ENCODE measurements around the gene GLIS2. TPM values are rescaled to one million over a fixed set of nuclear protein-coding genes. Genes with fewer than 3 reads are reported as not detected.
A peak's percentile ranks its signal among the peaks of the same experiment; 100 is the strongest.
"Not testable (repeated sequence)": the region's sequence is repeated elsewhere in the genome, so short reads cannot be mapped to it uniquely, and the experiment has no call there.

The GLIS2 gene
- total RNA-seq, 1 donor = 3.3 TPM

DNA sequence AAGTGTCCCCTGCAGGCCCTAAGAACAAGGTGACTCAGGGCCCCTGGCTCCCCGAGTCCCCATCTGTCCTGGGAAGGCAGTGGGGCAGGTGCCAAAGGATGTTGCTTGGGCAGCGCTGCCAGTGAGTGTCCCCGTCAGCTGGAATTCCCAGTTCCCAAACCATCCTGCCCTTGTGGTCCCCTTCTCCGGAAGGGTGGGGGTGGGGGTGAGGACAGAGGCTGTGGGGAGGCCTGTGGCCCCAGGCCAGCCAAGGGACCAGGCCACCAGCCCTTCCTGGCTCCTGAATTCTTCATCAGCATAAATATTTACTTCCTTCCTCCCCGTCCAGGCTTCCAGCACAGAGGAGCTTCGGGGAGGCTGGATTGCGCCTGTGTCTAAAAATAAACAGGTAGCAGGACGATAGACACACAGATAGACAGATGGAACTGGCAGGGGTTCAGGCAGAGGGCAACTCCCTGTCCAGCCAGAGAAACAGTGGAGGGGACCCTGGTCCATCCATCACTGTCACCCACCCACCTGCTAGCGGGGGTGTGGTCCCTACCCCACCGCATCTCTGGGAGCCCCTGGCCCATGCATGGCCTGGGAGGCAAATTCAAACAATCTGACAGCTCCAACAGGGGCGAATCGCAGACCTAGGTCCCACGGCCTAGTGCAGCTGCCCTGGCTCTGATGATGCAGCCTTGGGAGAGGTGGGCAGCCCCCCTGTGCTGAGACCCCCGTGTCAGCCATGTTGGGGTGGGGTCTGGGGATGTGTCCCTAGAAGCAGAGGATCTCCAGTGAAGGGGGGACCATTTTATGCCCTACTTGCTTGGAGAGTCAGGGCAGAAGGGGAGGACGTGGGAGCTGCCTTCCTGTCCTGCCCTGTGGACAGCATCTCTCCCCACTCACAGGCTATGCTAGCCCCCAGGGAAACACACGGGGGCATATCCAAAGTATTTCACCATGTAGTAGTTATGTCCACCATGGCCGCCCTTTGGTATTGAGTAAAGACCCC lies 13.2 kb downstream of the GLIS2 start:
- no peak for DNase-seq (ENCODE audit: low read depth)
- H3K4me3 ChIP-seq (ENCODE audit: low read depth, low read length) = no peak overlapping the region
- TF ChIP-seq, protein P1, sequence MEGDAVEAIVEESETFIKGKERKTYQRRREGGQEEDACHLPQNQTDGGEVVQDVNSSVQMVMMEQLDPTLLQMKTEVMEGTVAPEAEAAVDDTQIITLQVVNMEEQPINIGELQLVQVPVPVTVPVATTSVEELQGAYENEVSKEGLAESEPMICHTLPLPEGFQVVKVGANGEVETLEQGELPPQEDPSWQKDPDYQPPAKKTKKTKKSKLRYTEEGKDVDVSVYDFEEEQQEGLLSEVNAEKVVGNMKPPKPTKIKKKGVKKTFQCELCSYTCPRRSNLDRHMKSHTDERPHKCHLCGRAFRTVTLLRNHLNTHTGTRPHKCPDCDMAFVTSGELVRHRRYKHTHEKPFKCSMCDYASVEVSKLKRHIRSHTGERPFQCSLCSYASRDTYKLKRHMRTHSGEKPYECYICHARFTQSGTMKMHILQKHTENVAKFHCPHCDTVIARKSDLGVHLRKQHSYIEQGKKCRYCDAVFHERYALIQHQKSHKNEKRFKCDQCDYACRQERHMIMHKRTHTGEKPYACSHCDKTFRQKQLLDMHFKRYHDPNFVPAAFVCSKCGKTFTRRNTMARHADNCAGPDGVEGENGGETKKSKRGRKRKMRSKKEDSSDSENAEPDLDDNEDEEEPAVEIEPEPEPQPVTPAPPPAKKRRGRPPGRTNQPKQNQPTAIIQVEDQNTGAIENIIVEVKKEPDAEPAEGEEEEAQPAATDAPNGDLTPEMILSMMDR (IDR thresholded peaks at IDR 0.05; ENCODE audit: insufficient read depth, low read length) = no peak

DNA sequence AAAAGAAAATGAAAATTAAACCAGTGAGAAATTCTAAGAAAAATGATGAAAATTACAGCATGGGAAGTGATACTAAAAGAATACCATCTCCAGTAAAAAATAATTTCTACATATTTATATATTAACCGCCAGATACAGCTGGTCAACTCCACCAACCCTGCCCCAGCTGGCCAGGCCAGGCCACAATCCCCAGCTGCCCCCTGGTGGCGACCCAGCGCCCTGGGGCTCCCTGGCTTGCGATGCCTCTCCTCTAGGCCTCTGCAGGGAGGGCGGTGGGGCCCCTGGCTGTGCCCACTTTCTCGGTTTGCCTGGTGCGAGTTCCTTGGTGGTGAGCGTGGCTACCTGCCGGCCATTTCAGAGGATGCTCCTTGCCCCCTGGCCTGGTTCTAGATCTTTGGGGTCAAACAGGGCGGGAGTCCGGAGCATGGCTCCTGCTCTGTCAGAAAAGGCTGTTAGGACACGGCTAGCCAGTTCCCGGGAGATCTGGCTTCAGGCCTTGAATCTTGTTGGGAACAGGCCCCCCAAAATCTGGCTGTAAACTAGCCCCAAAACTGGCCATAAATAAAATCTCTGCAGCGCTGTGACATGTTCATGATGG lies 14.5 kb downstream of the GLIS2 start:
- TF ChIP-seq, protein P1 (IDR thresholded peaks at IDR 0.05; ENCODE audit: insufficient read depth, low read length) = peak; percentile 98
- DNase-seq (ENCODE audit: low read depth) = peak; percentile 71

DNA sequence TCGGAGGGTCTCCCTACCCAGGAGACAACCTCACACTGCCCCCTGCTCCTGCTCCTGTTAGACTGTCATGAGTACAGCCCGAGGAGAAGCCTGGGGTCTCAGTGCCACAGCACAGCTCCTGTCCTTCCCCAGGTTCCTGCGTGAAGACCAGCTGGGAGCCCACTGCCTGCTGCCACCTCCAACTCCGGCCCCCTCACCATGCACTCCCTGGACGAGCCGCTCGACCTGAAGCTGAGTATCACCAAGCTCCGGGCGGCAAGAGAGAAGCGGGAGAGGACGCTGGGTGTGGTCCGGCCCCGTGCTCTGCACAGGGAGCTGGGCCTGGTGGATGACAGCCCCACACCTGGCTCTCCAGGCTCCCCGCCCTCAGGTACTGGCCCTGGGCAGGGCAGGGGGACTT lies 16.2 kb downstream of the GLIS2 start:
- DNase-seq (ENCODE audit: low read depth) = no peak
- TF ChIP-seq, protein P1 (IDR thresholded peaks at IDR 0.05; ENCODE audit: insufficient read depth, low read length) = no peak
- H3K4me3 ChIP-seq (ENCODE audit: low read depth, low read length) = no peak overlapping the region

More for the DNA sequence above, 14.5 kb downstream of the GLIS2 start:
- no peak overlapping the region for H3K4me3 ChIP-seq (ENCODE audit: low read depth, low read length)

DNA sequence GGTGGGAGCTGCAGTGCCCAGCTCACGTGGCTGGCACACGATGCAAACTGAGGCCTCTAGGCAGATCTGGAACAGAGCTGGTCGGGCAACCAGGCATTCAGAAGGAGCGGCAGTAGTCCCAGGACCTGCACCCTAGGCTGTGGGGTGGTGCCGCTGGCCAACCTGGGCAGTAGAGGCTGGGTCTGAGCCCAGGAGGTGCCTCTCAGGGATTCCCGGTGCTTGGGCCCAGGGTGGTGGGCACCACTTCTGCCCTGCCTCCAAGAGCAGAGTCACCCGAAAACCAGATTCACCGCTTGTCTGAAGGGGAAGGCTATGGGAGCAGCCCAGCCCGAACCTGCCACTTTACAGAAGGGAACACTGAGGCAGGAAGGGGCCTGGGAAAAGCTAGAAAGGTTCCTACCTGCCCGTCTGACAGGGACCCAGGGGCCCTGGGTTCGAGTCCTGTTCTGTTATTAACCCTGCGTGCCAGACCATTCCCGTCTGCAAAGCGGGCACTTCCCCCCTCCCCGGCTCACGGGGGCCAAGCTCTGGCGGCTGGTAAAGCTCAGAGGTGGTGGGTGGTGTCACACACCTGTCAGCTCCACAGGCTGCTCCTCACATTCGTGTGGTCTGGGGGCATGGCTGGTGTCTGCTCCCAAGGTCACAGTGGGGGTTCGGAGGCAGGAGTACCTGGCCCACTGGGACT lies 16.9 kb downstream of the GLIS2 start:
- TF ChIP-seq, protein P1 (IDR thresholded peaks at IDR 0.05; ENCODE audit: insufficient read depth, low read length) = no peak
- no peak for DNase-seq (ENCODE audit: low read depth)
- no peak overlapping the region for H3K4me3 ChIP-seq (ENCODE audit: low read depth, low read length)

DNA sequence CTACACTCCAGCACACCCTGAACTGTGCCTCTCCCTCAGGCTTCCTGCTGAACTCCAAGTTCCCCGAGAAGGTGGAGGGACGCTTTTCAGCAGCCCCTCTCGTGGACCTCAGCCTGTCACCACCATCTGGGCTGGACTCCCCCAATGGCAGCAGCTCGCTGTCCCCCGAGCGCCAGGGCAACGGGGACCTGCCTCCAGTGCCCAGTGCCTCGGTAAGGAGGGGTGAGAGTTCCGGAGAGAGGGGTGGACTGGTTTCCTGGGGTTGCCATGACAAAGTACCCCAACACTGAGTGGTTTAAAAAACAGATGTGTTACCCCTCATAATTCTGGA lies 17.4 kb downstream of the GLIS2 start:
- TF ChIP-seq, protein P1 (IDR thresholded peaks at IDR 0.05; ENCODE audit: insufficient read depth, low read length) = no peak
- no peak for DNase-seq (ENCODE audit: low read depth)
- H3K4me3 ChIP-seq (ENCODE audit: low read depth, low read length) = no peak overlapping the region

DNA sequence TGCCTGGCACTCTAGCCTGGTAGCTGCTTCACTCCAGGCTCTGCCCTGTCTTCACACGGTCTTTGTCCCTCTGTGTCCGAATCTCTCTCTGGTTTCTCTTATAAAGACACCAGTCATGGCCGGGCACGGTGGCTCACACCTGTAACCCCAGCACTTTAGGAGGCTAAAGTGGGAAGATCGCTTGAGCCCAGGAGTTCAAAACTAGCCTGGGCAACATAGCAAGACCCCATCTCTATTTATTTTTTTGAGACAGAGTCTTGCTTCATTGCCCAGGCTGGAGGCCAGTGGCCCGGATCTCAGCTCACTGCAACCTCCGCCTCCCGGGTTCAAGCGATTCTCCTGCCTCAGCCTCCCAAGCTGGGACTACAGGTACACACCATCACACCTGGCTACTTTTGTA lies 17.8 kb downstream of the GLIS2 start:
- H3K4me3 ChIP-seq (ENCODE audit: low read depth, low read length); DNase-seq (ENCODE audit: low read depth): not testable (repeated sequence)

All from fibroblast of the aortic adventitia (primary cell).